ENCODE measurements around the gene NIM1K. TPM values are rescaled to one million over a fixed set of nuclear protein-coding genes. Genes with fewer than 3 reads are reported as not detected.

NIM1K gene
- total RNA-seq, 1 experiment from 2014 or later = 0.59 TPM

DNA sequence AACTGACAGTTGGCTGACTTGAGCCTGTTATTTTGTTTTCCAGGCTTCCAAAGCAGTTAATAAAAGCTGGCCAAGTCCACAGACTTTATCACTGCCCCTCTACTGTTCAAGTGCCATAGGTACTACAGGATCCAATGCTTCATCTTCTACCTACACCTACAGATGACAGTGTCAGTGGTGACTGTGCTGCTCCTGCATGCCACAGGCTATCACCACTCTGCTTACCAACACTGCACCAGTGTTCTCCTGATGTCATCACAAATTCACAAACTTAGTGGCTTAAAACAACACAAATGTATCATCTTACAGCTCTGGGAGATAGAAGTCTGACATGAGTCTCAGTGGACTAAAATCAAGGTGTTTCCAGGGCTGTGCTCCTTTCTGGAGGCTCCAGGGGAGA lies 94.6 kb downstream of the NIM1K start:
- intact Hi-C loops (cut with micrococcal nuclease; ENCODE audit: unreplicated experiment) (no loop called here), in situ Hi-C loops (cut with HindIII; ENCODE audit: low pct_unique_long_range_greater_than_20kb, low sequenced_read_pairs) (no loop called here)
- peaks cover 6% of the 10 kb centered on the region; the same call in 1 of the 2 replicates for H3K36me3 ChIP-seq (ENCODE audit: control insufficient read depth, insufficient read depth, low read length)
- ATAC-seq (no peak), DNase-seq (ENCODE audit: low read depth, low spot score) (no peak)
- no peak overlapping the region for H3K27ac ChIP-seq (ENCODE audit: low read length)
- no peaks in the 10 kb centered on the region for H3K9me3 ChIP-seq (ENCODE audit: control insufficient read depth, insufficient read depth, low read depth, low read length)
- no peaks in the 10 kb centered on the region for H3K4me1 ChIP-seq (ENCODE audit: control insufficient read depth, insufficient read depth, low read length)
- no peak for TF ChIP-seq TCF7L2 (IDR thresholded peaks at IDR 0.05; ENCODE audit: low read depth, low read length)
- TF ChIP-seq POLR2AphosphoS5 (IDR thresholded peaks at IDR 0.05; ENCODE audit: low read depth, low read length) = no peak
- TF ChIP-seq, protein P1, sequence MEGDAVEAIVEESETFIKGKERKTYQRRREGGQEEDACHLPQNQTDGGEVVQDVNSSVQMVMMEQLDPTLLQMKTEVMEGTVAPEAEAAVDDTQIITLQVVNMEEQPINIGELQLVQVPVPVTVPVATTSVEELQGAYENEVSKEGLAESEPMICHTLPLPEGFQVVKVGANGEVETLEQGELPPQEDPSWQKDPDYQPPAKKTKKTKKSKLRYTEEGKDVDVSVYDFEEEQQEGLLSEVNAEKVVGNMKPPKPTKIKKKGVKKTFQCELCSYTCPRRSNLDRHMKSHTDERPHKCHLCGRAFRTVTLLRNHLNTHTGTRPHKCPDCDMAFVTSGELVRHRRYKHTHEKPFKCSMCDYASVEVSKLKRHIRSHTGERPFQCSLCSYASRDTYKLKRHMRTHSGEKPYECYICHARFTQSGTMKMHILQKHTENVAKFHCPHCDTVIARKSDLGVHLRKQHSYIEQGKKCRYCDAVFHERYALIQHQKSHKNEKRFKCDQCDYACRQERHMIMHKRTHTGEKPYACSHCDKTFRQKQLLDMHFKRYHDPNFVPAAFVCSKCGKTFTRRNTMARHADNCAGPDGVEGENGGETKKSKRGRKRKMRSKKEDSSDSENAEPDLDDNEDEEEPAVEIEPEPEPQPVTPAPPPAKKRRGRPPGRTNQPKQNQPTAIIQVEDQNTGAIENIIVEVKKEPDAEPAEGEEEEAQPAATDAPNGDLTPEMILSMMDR (IDR thresholded peaks at IDR 0.05) = no peak
- TF ChIP-seq, protein P2, sequence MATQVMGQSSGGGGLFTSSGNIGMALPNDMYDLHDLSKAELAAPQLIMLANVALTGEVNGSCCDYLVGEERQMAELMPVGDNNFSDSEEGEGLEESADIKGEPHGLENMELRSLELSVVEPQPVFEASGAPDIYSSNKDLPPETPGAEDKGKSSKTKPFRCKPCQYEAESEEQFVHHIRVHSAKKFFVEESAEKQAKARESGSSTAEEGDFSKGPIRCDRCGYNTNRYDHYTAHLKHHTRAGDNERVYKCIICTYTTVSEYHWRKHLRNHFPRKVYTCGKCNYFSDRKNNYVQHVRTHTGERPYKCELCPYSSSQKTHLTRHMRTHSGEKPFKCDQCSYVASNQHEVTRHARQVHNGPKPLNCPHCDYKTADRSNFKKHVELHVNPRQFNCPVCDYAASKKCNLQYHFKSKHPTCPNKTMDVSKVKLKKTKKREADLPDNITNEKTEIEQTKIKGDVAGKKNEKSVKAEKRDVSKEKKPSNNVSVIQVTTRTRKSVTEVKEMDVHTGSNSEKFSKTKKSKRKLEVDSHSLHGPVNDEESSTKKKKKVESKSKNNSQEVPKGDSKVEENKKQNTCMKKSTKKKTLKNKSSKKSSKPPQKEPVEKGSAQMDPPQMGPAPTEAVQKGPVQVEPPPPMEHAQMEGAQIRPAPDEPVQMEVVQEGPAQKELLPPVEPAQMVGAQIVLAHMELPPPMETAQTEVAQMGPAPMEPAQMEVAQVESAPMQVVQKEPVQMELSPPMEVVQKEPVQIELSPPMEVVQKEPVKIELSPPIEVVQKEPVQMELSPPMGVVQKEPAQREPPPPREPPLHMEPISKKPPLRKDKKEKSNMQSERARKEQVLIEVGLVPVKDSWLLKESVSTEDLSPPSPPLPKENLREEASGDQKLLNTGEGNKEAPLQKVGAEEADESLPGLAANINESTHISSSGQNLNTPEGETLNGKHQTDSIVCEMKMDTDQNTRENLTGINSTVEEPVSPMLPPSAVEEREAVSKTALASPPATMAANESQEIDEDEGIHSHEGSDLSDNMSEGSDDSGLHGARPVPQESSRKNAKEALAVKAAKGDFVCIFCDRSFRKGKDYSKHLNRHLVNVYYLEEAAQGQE (IDR thresholded peaks at IDR 0.05; ENCODE audit: insufficient read depth in 1 of 2, low read depth in 2 of 2, low read length in 1 of 2) = no peak
- no peak for TF ChIP-seq SIN3A (IDR thresholded peaks at IDR 0.05; ENCODE audit: borderline replicate concordance, insufficient read depth, low read depth, low read length)
- CTCF ChIA-PET = no interaction called here
- no peak overlapping the region for H3K4me3 ChIP-seq (ENCODE audit: low read depth in 2 of 2, low read length in 2 of 2)
- BruUV-seq (replicated peaks) = no TSS peak
- POLR2A ChIA-PET = interaction anchor here (0.6 kb wide), 1 partner anchor 139 kb away, joined by 6 read pairs; no protein-coding TSS in a partner anchor
- no peaks in the 10 kb centered on the region for H3K27me3 ChIP-seq (ENCODE audit: control insufficient read depth, insufficient read depth, low read length)

DNA sequence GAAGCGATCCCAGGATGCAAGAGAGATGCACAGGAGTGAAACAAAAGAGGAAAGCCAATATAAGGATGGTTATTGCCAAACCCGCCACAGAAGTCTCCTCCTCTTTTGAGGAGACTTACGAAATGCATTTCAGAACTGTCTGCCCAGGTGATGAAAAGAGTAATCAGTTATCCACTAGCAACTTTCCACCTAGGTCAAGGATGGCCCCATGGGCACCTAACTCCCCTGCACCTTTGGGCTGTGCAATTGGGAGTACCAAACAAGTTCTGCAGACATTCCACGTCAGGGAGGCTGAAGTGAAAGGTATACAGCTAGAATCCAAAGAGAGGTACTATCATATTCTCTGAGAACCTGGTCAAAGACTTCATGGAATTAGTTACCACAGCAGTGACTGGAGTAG lies 95.5 kb downstream of the NIM1K start:
- no peak for TF ChIP-seq TCF7L2 (IDR thresholded peaks at IDR 0.05; ENCODE audit: low read depth, low read length)
- TF ChIP-seq POLR2AphosphoS5 (IDR thresholded peaks at IDR 0.05; ENCODE audit: low read depth, low read length) = no peak
- TF ChIP-seq, protein P1 (IDR thresholded peaks at IDR 0.05) = no peak
- no peak for TF ChIP-seq SIN3A (IDR thresholded peaks at IDR 0.05; ENCODE audit: borderline replicate concordance, insufficient read depth, low read depth, low read length)
- TF ChIP-seq, protein P2 (IDR thresholded peaks at IDR 0.05; ENCODE audit: insufficient read depth in 1 of 2, low read depth in 2 of 2, low read length in 1 of 2) = no peak
- Histone ChIP-seq H3K9me3 (ENCODE audit: control insufficient read depth, insufficient read depth, low read depth, low read length) (no peaks in the 10 kb centered on the region), H3K4me3 (ENCODE audit: low read depth in 2 of 2, low read length in 2 of 2) (no peak overlapping the region), H3K27ac (ENCODE audit: low read length) (no peak overlapping the region), H3K27me3 (ENCODE audit: control insufficient read depth, insufficient read depth, low read length) (no peaks in the 10 kb centered on the region), H3K36me3 (ENCODE audit: control insufficient read depth, insufficient read depth, low read length) (peaks cover 10% of the 10 kb centered on the region), H3K4me1 (ENCODE audit: control insufficient read depth, insufficient read depth, low read length) (no peaks in the 10 kb centered on the region)
- in situ Hi-C loops (cut with HindIII; ENCODE audit: low pct_unique_long_range_greater_than_20kb, low sequenced_read_pairs) (no loop called here), intact Hi-C loops (cut with micrococcal nuclease; ENCODE audit: unreplicated experiment) (no loop called here)
- no peak for ATAC-seq
- ChIA-PET CTCF (no interaction called here), POLR2A (no interaction called here)
- DNase-seq (ENCODE audit: low read depth, low spot score) = no peak
- no TSS peak for BruUV-seq (replicated peaks)

All from Panc1 (cell line).